Ovary (tissue), 3 donors: ENCODE results near the gene ADORA1.

Experiments used
- EP300 ChIP-seq: sonication (generic); formaldehyde crosslinking; IDR thresholded peaks from one replicate; pipeline ENCODE4 v1.6.1; 2017; ENCODE audit warnings: antibody characterized with exemption
- POLR2A ChIP-seq: fragments of 450-650 bp; IDR thresholded peaks from one replicate; pipeline ENCODE4 v1.6.1; 2017; ENCODE audit warnings: antibody characterized with exemption, mild to moderate bottlenecking, moderate library complexity
- TF ChIP-seq, protein P1 (sequence below), 3 donors: fragments of 450-650 bp in 2 of 3; fragments of 200-600 bp in 1 of 3; IDR thresholded peaks; one replicate each; pipeline versions ENCODE4 v1.5.1 to v1.8.0; 2016 to 2022; ENCODE audit warnings: antibody characterized with exemption in 3 of 3, mild to moderate bottlenecking in 1 of 3
- donor health status: DM: no; HTN: no; CAD: no.

DNA sequence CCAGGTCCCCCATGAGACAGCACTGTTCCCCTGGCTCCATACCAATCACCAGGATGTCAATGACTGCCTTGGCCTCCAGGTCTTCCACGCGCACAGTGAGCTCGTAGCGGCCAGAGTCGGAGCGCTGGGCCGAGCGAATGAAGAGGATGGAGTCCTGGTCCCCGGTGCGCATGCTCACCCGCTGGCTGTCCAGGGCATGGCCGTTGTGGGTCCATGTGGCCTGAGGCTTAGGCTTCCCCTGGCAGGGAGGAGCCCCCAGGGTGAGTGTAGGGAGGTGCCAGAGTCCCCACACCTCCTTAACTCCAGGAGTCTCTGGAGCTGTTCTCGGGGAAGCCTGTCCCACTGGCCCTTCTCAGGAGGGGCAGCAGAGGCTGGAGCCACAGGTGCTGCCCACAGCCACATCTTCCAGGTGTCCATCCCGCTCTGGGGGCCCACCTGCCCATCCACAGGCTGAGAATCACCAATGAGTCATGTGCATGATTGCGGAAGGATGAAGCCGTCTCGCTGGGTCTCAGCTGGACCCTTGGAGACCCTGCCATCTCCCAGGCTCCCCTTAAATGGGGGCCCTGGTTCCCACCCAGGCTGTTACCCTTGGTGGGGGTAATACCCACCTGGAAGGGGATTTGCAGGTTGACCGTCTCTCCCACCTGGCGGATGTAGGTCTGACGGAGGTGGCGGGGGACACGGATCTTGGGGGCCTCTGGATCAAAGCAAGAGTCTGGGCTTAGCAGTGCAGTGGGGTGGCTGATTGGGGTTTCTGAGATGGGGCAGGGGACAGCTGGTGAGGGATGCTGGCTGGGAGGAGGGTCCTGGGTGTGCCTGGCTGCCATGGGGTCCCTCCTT is 44.0 kb downstream of the ADORA1 start:
- TF ChIP-seq, protein P1, sequence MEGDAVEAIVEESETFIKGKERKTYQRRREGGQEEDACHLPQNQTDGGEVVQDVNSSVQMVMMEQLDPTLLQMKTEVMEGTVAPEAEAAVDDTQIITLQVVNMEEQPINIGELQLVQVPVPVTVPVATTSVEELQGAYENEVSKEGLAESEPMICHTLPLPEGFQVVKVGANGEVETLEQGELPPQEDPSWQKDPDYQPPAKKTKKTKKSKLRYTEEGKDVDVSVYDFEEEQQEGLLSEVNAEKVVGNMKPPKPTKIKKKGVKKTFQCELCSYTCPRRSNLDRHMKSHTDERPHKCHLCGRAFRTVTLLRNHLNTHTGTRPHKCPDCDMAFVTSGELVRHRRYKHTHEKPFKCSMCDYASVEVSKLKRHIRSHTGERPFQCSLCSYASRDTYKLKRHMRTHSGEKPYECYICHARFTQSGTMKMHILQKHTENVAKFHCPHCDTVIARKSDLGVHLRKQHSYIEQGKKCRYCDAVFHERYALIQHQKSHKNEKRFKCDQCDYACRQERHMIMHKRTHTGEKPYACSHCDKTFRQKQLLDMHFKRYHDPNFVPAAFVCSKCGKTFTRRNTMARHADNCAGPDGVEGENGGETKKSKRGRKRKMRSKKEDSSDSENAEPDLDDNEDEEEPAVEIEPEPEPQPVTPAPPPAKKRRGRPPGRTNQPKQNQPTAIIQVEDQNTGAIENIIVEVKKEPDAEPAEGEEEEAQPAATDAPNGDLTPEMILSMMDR (IDR thresholded peaks at IDR 0.05) = no peak
- no peak for TF ChIP-seq POLR2A
- TF ChIP-seq EP300 = no peak
